NCI-H526 treated with DMSO at 0.1 percent for 48 hours (cell line): ENCODE data around the gene PARL.

Source experiments
- DNase-seq: peaks from one replicate; lab custom pipeline; 2025; lab: John Stamatoyannopoulos, UW

The PARL gene

DNA sequence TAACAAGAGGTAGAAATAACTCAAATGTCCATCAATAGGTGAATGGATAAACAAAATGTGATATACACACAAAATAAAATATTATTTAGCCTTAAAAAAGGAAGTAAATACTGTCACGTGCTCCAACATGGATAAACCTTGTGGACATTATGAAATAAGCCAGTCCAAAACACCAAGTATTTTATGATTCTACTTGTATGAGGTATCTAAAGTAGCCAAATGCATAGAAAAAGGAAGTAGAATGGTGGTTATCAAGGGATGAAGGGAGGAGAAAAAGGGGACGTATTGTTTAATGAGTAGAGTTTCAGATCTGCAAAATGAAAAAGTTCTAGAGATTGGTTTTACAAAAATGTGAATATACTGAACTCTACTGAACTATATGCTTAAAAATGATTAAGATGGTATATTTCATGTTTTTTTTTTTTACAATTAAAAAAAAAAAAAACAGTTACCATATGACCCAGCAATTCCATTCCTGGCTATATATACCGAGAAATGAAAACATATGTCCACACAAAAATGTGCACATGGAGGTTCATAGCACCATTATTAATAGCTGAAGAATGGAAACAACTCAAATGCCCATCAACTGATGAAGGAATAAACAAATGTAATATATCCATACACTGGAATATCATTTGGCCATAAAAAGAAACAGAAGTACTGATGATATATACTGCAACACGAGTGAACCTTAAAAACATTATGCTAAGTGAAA lies 30.2 kb downstream of the PARL start:
- DNase-seq = no peak

DNA sequence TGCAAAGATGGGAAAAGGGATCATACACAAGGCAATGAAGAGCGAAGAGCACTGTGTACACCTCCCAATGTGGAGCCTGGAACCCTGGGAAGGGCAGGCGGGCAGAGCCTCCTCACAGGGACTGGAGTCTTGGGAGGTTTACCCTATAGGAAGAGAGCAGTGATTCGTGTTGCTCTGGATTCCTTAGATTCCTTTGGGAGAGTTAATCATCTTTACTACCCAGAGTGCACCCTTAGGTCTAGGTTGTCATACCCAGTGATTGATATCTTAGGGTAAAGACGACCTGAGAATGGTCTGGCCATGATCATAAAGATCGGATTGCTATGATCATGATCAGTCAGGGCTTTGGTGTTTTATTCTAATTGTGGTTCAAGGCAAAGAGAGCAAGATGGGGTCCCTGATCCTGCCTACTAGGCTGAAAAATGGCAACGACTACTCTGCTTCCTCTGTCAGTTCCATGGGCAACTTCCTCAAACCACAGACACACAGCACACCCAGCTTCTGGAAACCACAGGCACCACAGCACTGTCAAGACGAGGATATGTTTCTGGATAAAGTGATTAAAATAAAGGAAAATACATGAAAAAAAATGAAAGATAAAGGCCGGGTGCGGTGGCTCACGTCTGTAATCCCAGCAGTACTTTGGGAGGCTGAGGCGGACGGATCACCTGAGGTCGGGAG lies 38.9 kb downstream of the PARL start:
- DNase-seq = no peak

GRCh38 chr3:183845090-183845489 lies 39.6 kb downstream of the PARL start:
- no peak for DNase-seq

DNA sequence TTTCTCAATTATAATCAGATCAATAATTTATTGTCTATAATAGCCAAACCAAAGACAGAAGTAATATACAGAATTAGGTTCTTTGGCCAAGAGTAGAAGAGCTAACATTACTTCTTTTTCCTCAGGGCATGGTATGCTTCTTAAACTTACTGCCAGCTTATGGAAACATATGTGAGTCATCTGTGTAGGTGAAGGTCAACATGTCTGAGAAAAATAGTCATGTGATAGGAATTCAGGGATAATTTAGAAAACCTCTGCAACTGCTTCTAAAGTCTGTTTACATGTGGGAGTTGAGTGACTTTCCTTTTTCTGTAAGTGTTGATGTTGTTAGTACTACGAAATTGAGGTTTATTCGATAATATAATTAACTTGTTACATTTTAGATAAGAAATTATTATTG lies 40.1 kb downstream of the PARL start:
- DNase-seq = no peak

DNA sequence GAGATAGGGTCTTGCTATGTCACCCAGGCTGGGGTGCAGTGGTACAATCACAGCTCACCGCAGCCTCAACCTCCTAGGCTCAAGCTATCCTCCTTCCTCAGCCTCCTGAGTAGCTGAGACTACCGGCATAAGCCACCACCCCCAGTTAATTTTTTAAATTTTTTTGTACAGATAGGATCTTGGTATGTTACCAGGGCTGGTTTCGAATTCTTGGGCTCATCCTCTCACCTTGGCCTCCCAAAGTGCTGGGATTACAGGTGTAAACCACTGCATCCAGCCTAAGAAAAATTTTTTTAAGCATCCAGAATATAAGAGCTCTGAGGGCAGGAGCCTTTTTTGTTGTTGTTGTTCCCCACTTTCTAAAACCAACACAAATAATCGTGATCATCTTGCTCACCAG lies 44.9 kb downstream of the PARL start:
- no peak for DNase-seq

DNA sequence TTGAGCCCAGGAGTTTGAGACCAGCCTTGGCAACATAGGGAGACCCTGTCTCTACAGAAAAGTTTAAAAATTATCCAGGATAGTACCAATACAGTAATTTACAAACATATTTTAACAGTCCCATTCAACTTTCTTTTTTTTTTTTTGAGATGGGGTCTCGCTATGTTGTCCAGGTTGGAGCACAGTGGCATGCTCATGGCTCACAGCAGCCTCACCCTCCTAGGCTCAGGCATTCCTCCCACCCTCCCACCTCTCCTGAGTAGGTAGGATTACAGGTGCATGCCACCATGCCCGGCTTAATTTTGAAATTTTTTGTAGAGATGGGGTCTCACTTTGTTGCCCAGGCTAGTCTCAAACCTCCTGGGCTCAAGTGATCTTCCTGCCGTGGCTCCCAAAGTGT lies 46.8 kb downstream of the PARL start:
- DNase-seq = no peak

GRCh38 chr3:183837390-183837789 lies 47.3 kb downstream of the PARL start:
- DNase-seq = no peak

DNA sequence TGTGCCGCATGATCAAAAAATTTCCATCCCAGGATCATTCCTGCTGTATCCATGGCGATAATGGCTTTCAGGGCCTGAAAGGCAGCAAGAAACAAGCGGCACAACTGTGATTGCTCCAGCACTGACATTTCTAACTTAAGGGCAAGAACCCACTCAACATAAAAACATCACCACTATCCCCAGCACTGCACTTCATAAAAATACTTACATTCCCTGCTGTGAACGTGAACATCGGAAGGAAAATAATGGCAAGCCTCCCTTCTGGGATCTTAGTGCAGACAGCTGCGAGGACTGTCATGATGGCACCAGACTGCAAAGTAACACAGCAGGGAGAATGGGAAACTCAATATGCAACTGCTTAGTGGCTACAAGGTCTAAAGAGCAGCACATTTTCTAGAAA lies 51.2 kb downstream of the PARL start:
- DNase-seq = no peak

DNA sequence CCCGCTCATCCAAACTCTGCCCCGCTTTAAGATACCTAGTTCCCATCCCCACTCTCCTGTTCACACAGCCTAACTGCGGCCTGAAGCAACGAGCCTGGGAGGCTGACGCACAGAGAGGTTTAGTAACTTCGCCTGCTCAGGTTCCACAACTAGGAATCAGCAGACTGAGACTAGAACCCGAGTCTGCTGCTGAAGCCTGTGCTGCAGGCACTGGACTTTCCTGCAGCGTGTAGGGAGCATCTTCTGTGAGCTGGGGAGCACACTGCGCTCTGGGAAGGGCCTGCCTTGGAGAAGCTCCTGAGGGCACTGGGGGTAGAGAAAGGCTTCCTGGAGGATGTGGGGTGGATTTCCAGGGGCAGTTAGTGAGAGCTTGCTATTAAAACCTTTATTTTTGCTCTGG lies 54.5 kb downstream of the PARL start:
- no peak for DNase-seq

GRCh38 chr3:183829466-183829865 lies 55.2 kb downstream of the PARL start:
- DNase-seq = no peak

GRCh38 chr3:183828538-183828870 lies 56.2 kb downstream of the PARL start:
- DNase-seq = no peak

- DNase-seq = no peak
These were observed 56.7 kb downstream of the PARL start for GRCh38 chr3:183827809-183828537.

DNA sequence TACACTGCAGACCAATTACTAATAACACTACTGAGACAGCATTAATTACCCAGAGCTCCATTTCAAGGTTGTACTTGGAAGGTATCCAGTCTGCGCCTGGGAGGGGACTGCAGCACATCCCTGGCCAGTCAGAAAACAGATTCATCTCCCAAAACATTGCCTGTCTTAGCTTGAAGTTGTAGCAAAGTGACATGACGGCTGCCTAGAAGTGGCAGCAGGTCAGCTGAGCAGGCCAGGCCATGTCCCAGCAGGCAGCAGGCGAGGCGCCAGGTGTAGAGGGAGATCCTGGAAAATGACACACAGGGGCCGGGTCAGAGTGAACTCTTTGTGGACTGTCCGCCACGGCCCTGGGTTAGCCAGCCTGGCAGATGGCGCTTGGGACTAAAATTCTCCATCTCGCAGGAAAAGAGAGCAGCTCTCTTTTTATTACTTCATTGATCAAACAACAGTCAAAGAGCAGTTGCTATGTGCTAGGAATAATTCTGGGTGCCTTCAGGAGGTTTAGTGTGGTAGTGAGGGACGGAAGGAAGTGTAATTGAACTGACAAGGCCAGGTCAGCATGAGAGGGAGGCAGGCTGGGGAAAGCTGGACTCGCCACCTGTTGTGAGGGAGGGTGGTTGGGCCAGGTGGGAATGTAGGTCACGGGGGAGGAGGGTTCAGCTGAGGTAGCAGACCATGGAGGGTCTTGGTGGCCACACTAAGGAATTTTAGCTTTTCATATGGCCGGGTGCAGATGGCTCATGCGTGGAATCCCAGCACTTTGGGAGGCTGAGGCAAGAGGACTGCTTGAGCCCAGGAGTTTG lies 58.0 kb downstream of the PARL start:
- DNase-seq = no peak

DNA sequence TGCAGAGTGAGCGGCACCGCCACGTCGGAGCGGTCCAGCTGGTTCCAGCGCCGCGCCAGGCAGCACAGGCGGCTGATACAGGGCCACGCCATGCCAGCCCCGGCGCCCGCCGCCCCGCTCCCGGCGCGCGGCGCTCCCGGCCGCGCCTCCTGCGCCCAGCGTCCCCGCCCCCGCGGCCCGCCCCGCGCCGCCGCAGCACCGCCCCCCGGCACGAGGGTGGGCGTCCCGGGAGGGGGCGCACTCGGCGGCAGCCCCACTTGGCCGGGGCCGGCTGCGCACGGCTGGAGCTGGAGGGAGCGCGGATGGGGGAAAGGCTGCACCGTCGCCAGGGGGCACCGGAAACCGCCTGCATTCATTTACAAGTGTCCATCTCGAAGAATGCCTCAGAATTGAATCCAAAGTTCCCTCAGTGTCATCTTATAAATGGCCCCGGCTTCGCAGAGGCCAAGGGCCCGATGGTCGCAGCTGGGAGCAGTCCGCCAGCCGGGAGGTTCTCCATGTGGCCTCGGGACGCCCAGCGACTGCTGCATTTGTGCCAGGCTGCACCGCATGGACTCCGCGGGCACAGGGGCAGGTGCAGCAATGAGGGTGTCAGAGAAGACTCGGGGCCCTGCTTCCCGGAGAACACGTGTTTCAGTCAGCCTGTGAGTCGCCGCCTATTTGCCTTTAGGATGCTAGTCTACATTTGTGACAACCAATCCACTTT lies 59.1 kb downstream of the PARL start, which contains the start of gene MAP6D1:
MAP6D1 (minus strand) TSS at position 122 of the 706 bp plus-strand sequence; CDS start at position 92, 30 bp downstream.
- DNase-seq = peak; percentile 52

- no peak for DNase-seq
These were observed 59.8 kb downstream of the PARL start for GRCh38 chr3:183824761-183825455.

DNA sequence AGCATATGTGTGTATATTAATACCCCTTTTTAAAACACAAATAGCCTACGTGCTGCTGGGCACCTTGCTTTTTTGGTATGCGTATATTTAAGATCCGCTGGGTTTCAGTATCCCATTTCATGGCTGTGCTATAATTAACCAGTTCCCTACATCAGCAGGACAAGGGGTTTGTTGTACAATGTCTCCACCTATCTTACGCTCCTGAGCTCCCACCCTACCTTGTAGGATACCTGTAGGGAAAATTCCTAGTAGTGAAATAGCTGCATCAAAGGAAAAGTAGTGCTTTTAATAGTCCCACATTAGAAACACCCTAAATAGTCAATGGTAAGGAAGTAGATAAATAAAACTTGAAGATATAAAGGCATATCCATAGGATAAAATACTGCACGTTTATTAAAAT lies 60.7 kb downstream of the PARL start:
- peak; percentile 45 for DNase-seq

- DNase-seq = no peak
These were observed 62.0 kb downstream of the PARL start for GRCh38 chr3:183822631-183823030.

GRCh38 chr3:183819831-183820230 lies 64.8 kb downstream of the PARL start:
- DNase-seq = no peak

DNA sequence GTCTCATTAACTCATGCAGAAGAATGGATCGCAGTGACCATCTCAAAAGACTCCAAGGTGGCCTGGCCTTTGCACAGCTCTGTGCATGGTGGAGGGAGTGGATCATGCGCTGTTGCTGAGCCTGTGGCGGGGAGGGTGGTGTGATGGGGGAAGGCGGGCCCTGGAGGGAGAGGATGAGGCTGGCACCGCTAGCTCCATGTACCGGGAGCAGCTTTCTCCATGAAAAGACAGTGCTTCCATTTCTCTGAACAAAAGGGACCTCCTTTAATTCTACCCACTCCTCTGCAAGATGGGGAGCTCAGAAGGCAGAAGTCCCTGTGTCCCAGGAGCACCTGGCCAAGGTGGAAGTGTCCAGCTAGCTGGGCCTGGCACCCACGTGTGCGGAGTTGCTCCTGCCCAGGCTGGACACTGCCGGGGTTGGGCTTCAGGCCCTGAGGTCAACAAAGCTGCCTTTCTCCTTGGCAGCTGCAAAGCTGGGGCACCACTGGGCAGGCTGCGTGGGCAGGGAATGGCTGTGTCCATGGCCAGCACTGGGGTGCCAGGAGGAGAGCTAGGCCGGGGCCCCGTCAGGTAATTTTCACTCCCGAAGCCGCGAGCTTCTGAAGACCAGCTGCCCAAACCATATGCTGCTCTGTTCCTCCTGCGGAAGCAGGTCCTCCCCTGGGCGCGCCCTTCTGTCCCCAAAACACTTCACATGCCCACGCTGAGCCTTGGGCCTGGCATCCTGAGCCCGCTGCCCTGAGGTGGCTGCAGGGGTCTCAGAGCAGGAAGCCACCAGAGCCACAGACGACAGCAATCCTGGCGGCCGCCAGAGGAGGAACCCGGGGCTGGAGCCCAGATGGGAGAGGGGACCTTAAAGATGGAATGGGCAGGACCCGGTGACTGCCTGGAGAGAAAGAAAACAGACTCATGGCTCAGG lies 65.7 kb downstream of the PARL start:
- no peak for DNase-seq

DNA sequence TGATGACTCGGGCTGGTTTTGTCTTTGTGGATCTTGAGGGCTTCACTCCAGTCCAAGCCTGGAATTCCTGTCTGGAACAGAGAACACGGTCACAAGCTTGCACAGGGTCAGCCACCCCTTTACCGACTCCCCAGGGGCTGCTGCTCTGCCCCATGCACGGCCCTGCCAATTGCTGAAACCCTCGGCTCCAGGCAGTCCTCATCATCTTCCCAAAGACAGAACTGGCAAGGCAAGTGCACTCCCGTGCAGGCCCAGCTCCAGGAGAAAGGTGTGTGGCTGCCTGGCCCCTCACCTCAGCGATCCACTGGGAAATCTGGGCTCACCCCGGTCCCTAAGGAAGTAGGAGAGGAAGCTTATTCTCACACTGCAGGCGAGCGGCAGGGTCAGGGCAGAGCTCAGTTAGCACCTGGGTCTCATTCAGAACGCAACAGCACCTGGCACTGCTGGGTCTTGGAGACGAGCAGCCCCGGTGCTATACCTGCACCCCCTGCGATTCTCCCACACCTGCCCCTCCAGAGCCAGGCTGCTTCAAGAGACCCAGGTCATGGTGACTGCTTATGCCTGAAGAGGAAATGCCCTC lies 66.5 kb downstream of the PARL start:
- no peak for DNase-seq
